SK-N-SH (cell line): ENCODE data around the gene MAN1A2. TPM values are rescaled to one million over a fixed set of nuclear protein-coding genes. Genes with fewer than 3 reads are reported as not detected.

Experiments
- CTCF ChIA-PET: fragments of 300-600, 350-600 bp; formaldehyde crosslinking; extraction: SDS; loops from one replicate; lab custom pipeline; 2021; lab: Yijun Ruan, JAX
- POLR2A ChIA-PET: fragments of 350-600 bp; sonication (Branson Sonifier 250); formaldehyde crosslinking; extraction: SDS; loops from one replicate; lab custom pipeline; 2020; ENCODE audit warnings: antibody characterized with exemption, inconsistent platforms; lab: Yijun Ruan, JAX
- DNase-seq: peaks from one replicate; pipeline ENCODE4 v3.0.0; 2012
- H2AFZ ChIP-seq: fragments of 200-600 bp; sonication (generic); 2 replicates; pipeline ENCODE4 v1.8.1; 2016; ENCODE audit warnings: antibody characterized with exemption, mild to moderate bottlenecking, low read depth
- H3F3A ChIP-seq: fragments of 200-600 bp; sonication (generic); replicated peaks from 2 replicates; pipeline ENCODE3; 2016; ENCODE audit warnings: antibody characterized with exemption, mild to moderate bottlenecking; ENCODE audit not compliant: insufficient read depth
- H3K27ac ChIP-seq, 2 experiments: fragments of 200-500 bp in 1 of 2; fragments of 200-600 bp in 1 of 2; sonication (Bioruptor generic) in 1 of 2; sonication (generic), shearing (Covaris generic) in 1 of 2; 2 replicates each; pipeline versions ENCODE4 v1.5.1 to v1.6.1; 2014 to 2016; ENCODE audit warnings: low read depth in 2 of 2, inconsistent platforms in 1 of 2, low read length in 1 of 2, mild to moderate bottlenecking in 1 of 2, mixed read lengths in 1 of 2
- H3K27me3 ChIP-seq: fragments of 200-600 bp; sonication (generic), shearing (Covaris generic); 2 replicates; pipeline ENCODE4 v1.6.1; 2016; ENCODE audit warnings: mixed run types; ENCODE audit not compliant: insufficient read depth
- H3K36me3 ChIP-seq, 2 experiments: fragments of 200-500 bp in 1 of 2; fragments of 200-600 bp in 1 of 2; sonication (Bioruptor generic) in 1 of 2; sonication (generic) in 1 of 2; replicated peaks in 1 of 2; 2 replicates each; pipeline versions ENCODE3 to v1.5.1; 2014 to 2016; ENCODE audit warnings: low read length in 1 of 2, mild to moderate bottlenecking in 1 of 2; ENCODE audit not compliant: insufficient read depth in 2 of 2, control insufficient read depth in 1 of 2
- H3K4me1 ChIP-seq, 2 experiments: fragments of 200-500 bp in 1 of 2; fragments of 200-600 bp in 1 of 2; sonication (Bioruptor generic) in 1 of 2; sonication (generic), shearing (Covaris generic) in 1 of 2; 2 replicates each; pipeline versions ENCODE4 v1.5.1 to v1.6.1; 2014 to 2016; ENCODE audit warnings: low read depth in 1 of 2, low read length in 1 of 2, mixed run types in 1 of 2; ENCODE audit not compliant: insufficient read depth in 2 of 2, control insufficient read depth in 1 of 2
- H3K4me2 ChIP-seq: fragments of 200-600 bp; sonication (generic), shearing (Covaris generic); 2 replicates; pipeline ENCODE4 v1.6.1; 2017; ENCODE audit warnings: mixed run types
- H3K4me3 ChIP-seq, 2 experiments: fragments of 200-500 bp in 1 of 2; fragments of 200-600 bp in 1 of 2; sonication (Bioruptor generic) in 1 of 2; sonication (generic), shearing (Covaris generic) in 1 of 2; 2 replicates each; pipeline versions ENCODE4 v1.5.1 to v1.8.1; 2014 to 2016; ENCODE audit warnings: low read depth in 2 of 2, inconsistent platforms in 1 of 2, low read length in 1 of 2, mild to moderate bottlenecking in 1 of 2, mixed read lengths in 1 of 2, moderate library complexity in 1 of 2
- H3K79me2 ChIP-seq: fragments of 200-600 bp; sonication (generic); 2 replicates; pipeline ENCODE4 v1.8.1; 2017; ENCODE audit warnings: mild to moderate bottlenecking; ENCODE audit not compliant: insufficient read depth
- H3K9ac ChIP-seq: fragments of 200-600 bp; sonication (generic); 2 replicates; pipeline ENCODE4 v1.6.1; 2017; ENCODE audit warnings: mixed run types
- H3K9me2 ChIP-seq: fragments of 200-600 bp; sonication (generic); 2 replicates; pipeline ENCODE4 v1.6.1; 2017; ENCODE audit warnings: mixed run types
- H3K9me3 ChIP-seq: fragments of 200-600 bp; sonication (generic); 2 replicates; pipeline ENCODE4 v1.6.1; 2017; ENCODE audit warnings: mixed run types, mild to moderate bottlenecking, moderate library complexity
- H4K20me1 ChIP-seq: fragments of 200-600 bp; sonication (generic); 2 replicates; pipeline ENCODE4 v1.6.1; 2017; ENCODE audit warnings: mild to moderate bottlenecking, mixed run types; ENCODE audit not compliant: insufficient read depth
- ELF1 ChIP-seq: IDR thresholded peaks from 2 replicates; pipeline ENCODE4 v1.4.0; 2012
- EP300 ChIP-seq, 2 experiments: IDR thresholded peaks; 2 replicates each; pipeline versions ENCODE4 v1.4.0 to v1.6.1; 2012; ENCODE audit warnings: borderline replicate concordance in 1 of 2, low read depth in 1 of 2, low read length in 1 of 2
- FOXJ3 ChIP-seq: sonication (generic); formaldehyde crosslinking; IDR thresholded peaks from 2 replicates; pipeline ENCODE4 v1.5.1; 2020; ENCODE audit warnings: mild to moderate bottlenecking, missing genetic modification reagents
- GATA2 ChIP-seq: sonication (generic); formaldehyde crosslinking; IDR thresholded peaks from 2 replicates; pipeline ENCODE4 v1.5.0; 2020; ENCODE audit warnings: mild to moderate bottlenecking, missing genetic modification reagents
- IRF3 ChIP-seq: fragments of 150-350 bp; IDR thresholded peaks from 2 replicates; pipeline ENCODE4 v1.6.1; 2016; ENCODE audit warnings: mild to moderate bottlenecking, low read depth, low read length
- JUND ChIP-seq: IDR thresholded peaks from 2 replicates; pipeline ENCODE4 v1.4.0; 2012
- MAX ChIP-seq: IDR thresholded peaks from 2 replicates; pipeline ENCODE4 v1.4.0; 2012; ENCODE audit warnings: low read depth
- MEF2A ChIP-seq: IDR thresholded peaks from 2 replicates; pipeline ENCODE4 v1.4.0; 2012; ENCODE audit warnings: low read depth, borderline replicate concordance
- RCOR1 ChIP-seq: fragments of 150-350 bp; IDR thresholded peaks from 2 replicates; pipeline ENCODE4 v1.6.1; 2017; ENCODE audit warnings: antibody characterized with exemption, low read length
- REST ChIP-seq: IDR thresholded peaks from 2 replicates; pipeline ENCODE4 v1.6.1; 2012; ENCODE audit warnings: mild to moderate bottlenecking, low read depth, low read length, moderate library complexity
- RFX5 ChIP-seq: IDR thresholded peaks from 2 replicates; pipeline ENCODE4 v1.6.1; 2012; ENCODE audit warnings: mild to moderate bottlenecking, improper control_type of control experiment, low read length
- RXRA ChIP-seq: IDR thresholded peaks from 2 replicates; pipeline ENCODE4 v1.4.0; 2012; ENCODE audit warnings: low read depth, mild to moderate bottlenecking, borderline replicate concordance
- TCF12 ChIP-seq: IDR thresholded peaks from 2 replicates; pipeline ENCODE4 v1.4.0; 2012
- USF1 ChIP-seq: IDR thresholded peaks from 2 replicates; pipeline ENCODE4 v1.4.0; 2012; ENCODE audit warnings: low read depth, borderline replicate concordance
- ZBTB33 ChIP-seq: IDR thresholded peaks from 2 replicates; pipeline ENCODE4 v1.4.0; 2012; ENCODE audit warnings: low read depth, borderline replicate concordance
- WGBS: methylation state at CpG from one replicate; pipeline ENCODE4 v1.1.6; 2017; ENCODE audit warnings: low lambda C conversion rate; 5-methylcytosine and 5-hydroxymethylcytosine counted together
- polyA plus RNA-seq, 3 experiments: library from polyadenylated mRNA; depleted of rRNA; stranded (reverse); fragments of >200 nt; gene quantifications; 2 replicates each; pipeline ENCODE4 v1.2.3, GENCODE V29; 2012

The MAN1A2 gene
- polyA plus RNA-seq, 1 of the 3 experiments (the other 2 are of a cell fraction) = 6.0 TPM

- CTCF ChIA-PET = interaction anchor here (0.6 to 1.4 kb wide), 4 partner anchors 10 to 51 kb away, joined by 3 to 4 read pairs (median 4); no protein-coding TSS in a partner anchor
- Histone ChIP-seq H3K9me2 (no peaks in the 10 kb centered on the region), H3K36me3 (no peaks in the 10 kb centered on the region), H3K27me3 (no peaks in the 10 kb centered on the region), H3K79me2 (no peaks in the 10 kb centered on the region), H3K9ac (no peak overlapping the region), H3F3A (no peaks in the 10 kb centered on the region), H3K4me1 (peaks cover 0 to 10% of the 10 kb centered on the region in 2 experiments; a peak in 2 of 4 replicates), H3K4me2 (no peak overlapping the region), H3K4me3 (no peak overlapping the region), H2AFZ (no peak overlapping the region), H4K20me1 (no peaks in the 10 kb centered on the region), H3K9me3 (no peaks in the 10 kb centered on the region), H3K27ac (peak overlapping the region in 1 of 2 experiments; percentile 48; a peak in 2 of 4 replicates)
- POLR2A ChIA-PET = no interaction called here
- DNase-seq = no peak
- 65% methylated on average over 4 of the region's 4 CpGs for WGBS
- TF ChIP-seq RXRA (no peak), MEF2A (no peak), IRF3 (no peak), FOXJ3 (CRISPR knock-in tag) (no peak), TCF12 (no peak), JUND (no peak), ZBTB33 (no peak), RFX5 (no peak), MAX (no peak), RCOR1 (no peak)
Measured at GRCh38 chr1:117335376-117336086, 31.7 kb upstream of the MAN1A2 start.

GRCh38 chr1:117336088-117336817 is 31.0 kb upstream of the MAN1A2 start:
- Histone ChIP-seq H3K4me1 (peaks cover 0 to 10% of the 10 kb centered on the region in 2 experiments; a peak in 2 of 4 replicates), H3K79me2 (no peaks in the 10 kb centered on the region), H3K9ac (no peak overlapping the region), H3K4me2 (no peak overlapping the region), H3K27ac (peak overlapping the region in 1 of 2 experiments; percentile 48; a peak in 2 of 4 replicates), H3K9me3 (no peaks in the 10 kb centered on the region), H3K9me2 (no peaks in the 10 kb centered on the region), H3K27me3 (no peaks in the 10 kb centered on the region), H4K20me1 (no peaks in the 10 kb centered on the region), H3K36me3 (no peaks in the 10 kb centered on the region), H3K4me3 (no peak overlapping the region), H3F3A (no peaks in the 10 kb centered on the region), H2AFZ (no peak overlapping the region)
- peak; percentile 21 for DNase-seq
- CTCF ChIA-PET = interaction anchor here (0.8 to 1.4 kb wide), 3 partner anchors 13 to 52 kb away, joined by 3 to 4 read pairs (median 4); no protein-coding TSS in a partner anchor
- TF ChIP-seq ELF1 (no peak), RFX5 (no peak), GATA2 (CRISPR knock-in tag) (no peak), EP300 (IDR thresholded peaks at IDR 0.05; ENCODE audit: borderline replicate concordance in 1 of 2, low read depth in 1 of 2, low read length in 1 of 2) (no peak), USF1 (no peak), MAX (no peak), REST (no peak)
- POLR2A ChIA-PET = no interaction called here
- WGBS = 24% methylated on average over 2 of the region's 2 CpGs
